Measurements from ENCODE around the gene SAP30L. TPM values are rescaled to one million over a fixed set of nuclear protein-coding genes. Genes with fewer than 3 reads are reported as not detected.

Gene SAP30L
- total RNA-seq, 2 experiments from 2014 or later, result 40.0 to 40.4 TPM

DNA sequence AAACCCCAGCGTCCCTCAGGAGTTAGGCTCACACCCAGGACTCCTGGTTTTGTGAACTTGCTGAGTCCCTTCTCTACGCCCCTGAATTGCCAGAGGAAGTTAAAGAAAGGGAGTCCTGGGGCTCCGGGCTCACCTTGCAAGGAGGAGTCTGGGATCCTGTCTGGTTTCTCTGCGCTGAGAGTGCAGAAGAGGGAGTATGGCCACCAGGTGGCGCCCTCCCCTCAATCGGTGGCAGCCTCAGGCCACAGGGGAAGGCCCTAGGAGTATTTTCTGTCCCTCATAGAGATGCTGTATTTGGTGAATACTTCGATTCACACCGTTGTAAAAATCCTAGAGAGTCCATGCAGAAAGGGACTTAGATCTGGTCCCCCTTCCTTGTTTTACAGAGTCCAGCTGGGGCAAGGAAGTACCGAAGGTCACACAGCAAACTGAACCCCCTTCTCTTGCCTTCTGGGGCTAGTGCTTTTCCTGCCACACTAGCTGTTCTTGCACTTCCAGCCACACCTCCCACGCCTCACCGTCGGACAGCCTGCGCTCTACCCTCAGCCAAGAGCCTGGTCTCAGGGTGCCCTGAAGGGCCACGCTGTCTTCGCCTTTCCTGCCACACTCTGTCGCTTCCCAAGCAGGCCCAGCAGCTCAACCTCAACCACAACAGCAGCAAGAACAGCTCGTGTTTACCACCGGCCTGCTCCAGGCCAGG is 22.0 kb downstream of the SAP30L start:
- Mint-ChIP-seq H3K9me3 (ENCODE audit: insufficient read depth) (no peaks in the 10 kb centered on the region), H3K27me3 (ENCODE audit: low read depth) (peaks cover 33% of the 10 kb centered on the region), H3K27ac (no peak overlapping the region), H3K4me3 (no peak overlapping the region), H3K36me3 (ENCODE audit: low read depth) (no peaks in the 10 kb centered on the region), H3K4me1 (ENCODE audit: low read depth) (no peaks in the 10 kb centered on the region)
- ATAC-seq (peak; percentile 98), DNase-seq (peak; percentile 82)
- ChIA-PET CTCF (interaction anchor here (0.6 to 3.1 kb wide), 20 partner anchors 8 to 493 kb away, joined by 3 to 19 read pairs (median 4); no protein-coding TSS in a partner anchor), POLR2A (no interaction called here)

DNA sequence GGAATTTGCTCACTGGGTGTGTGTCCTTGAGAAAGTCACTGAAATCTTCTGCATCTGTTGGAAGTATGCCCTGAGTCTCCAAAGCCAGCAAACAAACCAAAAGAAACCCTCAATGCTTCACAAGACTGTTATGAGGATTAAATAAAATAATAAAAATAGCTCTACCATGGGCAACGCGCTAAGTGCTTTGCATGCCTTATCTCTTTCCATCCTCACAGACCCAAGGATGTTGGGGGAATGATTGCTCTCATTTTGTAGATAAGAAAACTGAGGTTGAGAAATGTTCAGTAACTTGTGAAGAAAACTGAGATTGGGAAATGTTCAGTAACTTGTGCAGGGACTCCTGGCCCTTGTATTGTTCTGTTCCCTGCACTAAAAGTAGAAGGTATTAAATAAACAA is 24.3 kb downstream of the SAP30L start:
- no peak for ATAC-seq
- Mint-ChIP-seq H3K4me3 (no peak overlapping the region), H3K27me3 (ENCODE audit: low read depth) (peaks cover 55% of the 10 kb centered on the region), H3K4me1 (ENCODE audit: low read depth) (peaks cover 19% of the 10 kb centered on the region), H3K9me3 (ENCODE audit: insufficient read depth) (no peaks in the 10 kb centered on the region), H3K27ac (no peak overlapping the region), H3K36me3 (ENCODE audit: low read depth) (no peaks in the 10 kb centered on the region)
- POLR2A ChIA-PET, result no interaction called here
- CTCF ChIA-PET, result interaction anchor here (2.2 kb wide), 1 partner anchor 141 kb away, joined by 6 read pairs; no protein-coding TSS in a partner anchor
- DNase-seq, result no peak

DNA sequence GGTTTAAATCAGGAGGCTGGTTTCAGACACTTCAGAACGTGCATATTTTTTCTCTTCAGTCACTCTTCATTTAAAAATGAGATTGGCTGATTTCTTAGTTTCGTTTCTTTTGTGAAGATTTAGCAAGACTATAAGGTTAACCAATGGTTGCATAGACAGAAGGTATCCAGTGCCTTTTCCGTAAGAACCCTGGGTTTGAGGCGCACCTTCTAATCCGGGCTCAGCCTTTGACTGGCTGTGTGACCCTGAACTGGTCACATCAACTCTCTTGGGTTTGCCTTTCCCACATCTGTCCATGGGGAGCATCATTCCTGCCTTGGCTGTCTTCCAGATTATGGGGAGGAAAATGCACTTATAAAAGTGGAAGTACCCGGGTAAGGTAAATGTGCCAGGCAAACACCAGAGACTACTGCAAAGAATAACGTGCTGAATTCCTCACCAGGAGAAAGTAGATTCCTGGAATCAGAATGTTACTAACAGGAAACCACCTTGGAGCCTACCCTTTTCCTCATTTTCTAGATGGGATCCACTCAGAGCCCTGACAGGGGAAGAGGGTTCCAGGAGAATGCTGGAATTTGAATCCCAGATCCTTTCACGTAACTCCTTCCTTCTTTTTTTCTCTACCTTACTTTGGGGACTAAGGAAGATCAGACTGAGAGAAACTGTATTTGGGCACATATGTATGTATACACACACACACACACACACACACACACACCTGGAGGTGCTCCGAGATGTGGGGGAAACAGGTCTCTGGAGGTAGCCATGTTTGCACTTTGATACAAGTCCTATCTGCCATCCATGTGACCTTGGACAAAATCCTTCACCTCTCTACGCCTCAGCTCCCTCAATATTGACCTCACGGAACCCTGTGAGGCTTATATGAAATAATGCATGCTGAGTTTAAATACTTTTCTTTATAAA is 25.4 kb downstream of the SAP30L start:
- Mint-ChIP-seq H3K36me3 (ENCODE audit: low read depth) (no peaks in the 10 kb centered on the region), H3K4me1 (ENCODE audit: low read depth) (peaks cover 26% of the 10 kb centered on the region), H3K4me3 (no peak overlapping the region), H3K27me3 (ENCODE audit: low read depth) (peaks cover 61% of the 10 kb centered on the region), H3K27ac (no peak overlapping the region), H3K9me3 (ENCODE audit: insufficient read depth) (no peaks in the 10 kb centered on the region)
- ATAC-seq, result no peak
- ChIA-PET CTCF (interaction anchor here (1.0 to 2.2 kb wide), 3 partner anchors 8 to 140 kb away, joined by 3 to 6 read pairs (median 4); no protein-coding TSS in a partner anchor), POLR2A (no interaction called here)
- DNase-seq, result no peak

DNA sequence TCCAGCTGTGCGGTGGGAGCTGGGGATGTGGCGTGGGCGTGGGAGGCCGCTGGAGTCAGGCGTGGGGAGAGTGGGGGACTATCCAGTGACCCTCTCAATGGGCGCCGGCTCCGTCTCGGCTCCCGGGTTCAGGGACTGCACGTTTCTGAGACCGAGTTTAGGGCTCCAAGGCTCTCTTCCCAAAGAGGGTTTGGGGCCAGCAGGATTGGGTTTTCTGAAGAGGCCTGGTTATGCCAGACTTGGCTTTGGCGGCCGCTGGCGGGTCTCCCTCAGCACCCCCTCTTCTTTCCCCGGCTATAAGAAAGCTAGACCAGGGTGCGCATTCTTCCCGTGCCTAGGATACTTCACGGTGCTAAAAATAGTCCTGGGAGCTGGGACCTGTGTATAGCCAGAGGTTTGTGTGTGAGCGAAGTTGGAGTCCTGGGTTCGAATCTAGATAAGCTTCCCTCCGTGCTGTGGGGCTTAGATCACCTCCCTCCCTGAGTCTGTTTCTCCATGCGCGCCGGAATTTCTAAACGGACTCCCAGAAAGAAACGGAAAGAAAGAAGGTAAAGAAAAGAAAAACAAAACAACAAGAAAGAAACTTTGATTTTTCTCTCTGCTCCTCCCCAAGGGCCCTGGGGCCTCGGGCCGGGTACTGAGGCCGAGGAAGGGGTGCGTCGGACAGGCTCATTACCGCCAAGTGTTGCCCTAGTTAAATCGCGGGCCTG is 27.2 kb downstream of the SAP30L start:
- Mint-ChIP-seq H3K36me3 (ENCODE audit: low read depth) (no peaks in the 10 kb centered on the region), H3K27me3 (ENCODE audit: low read depth) (peaks cover 75% of the 10 kb centered on the region), H3K27ac (no peak overlapping the region), H3K9me3 (ENCODE audit: insufficient read depth) (no peaks in the 10 kb centered on the region), H3K4me3 (no peak overlapping the region), H3K4me1 (ENCODE audit: low read depth) (peaks cover 30% of the 10 kb centered on the region)
- POLR2A ChIA-PET, result no interaction called here
- no peak for DNase-seq
- CTCF ChIA-PET, result no interaction called here
- ATAC-seq, result no peak

DNA sequence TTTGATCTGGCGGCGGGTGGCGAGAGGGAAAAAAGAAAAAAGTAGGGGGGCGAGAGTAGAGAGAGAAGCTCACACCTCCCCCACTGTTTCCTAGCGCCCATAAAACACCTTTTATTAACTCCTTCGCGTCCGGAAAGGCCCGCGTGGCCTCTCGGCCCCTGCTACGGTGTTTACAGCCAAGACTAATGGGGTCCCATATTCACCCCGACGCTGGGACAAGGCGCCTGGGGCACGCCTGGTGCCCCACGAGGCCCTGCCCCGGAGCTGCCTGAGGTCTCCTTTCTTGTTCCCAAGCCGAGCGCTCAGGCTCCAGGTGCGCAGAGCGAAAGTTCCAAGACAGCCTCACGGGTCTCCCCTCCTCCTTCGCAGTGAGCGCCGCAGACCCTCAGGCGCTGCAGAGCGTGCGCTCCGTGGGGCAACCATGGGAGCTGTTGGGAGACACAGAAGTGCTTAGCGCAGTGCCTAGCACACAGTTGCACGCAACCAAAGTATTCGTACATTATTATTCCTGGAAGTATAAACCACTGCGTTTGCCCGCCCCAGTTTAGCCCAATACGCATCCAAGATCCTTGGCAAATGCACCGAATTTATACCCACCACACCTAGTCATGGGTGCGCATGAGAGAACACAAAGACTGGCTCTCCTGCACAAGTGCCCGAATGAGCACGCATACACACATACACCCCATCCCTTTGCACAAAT is 27.9 kb downstream of the SAP30L start:
- Mint-ChIP-seq H3K9me3 (ENCODE audit: insufficient read depth) (no peaks in the 10 kb centered on the region), H3K36me3 (ENCODE audit: low read depth) (no peaks in the 10 kb centered on the region), H3K27ac (no peak overlapping the region), H3K4me3 (no peak overlapping the region), H3K4me1 (ENCODE audit: low read depth) (peaks cover 30% of the 10 kb centered on the region), H3K27me3 (ENCODE audit: low read depth) (peaks cover 77% of the 10 kb centered on the region)
- ChIA-PET POLR2A (no interaction called here), CTCF (no interaction called here)
- DNase-seq (no peak), ATAC-seq (no peak)

DNA sequence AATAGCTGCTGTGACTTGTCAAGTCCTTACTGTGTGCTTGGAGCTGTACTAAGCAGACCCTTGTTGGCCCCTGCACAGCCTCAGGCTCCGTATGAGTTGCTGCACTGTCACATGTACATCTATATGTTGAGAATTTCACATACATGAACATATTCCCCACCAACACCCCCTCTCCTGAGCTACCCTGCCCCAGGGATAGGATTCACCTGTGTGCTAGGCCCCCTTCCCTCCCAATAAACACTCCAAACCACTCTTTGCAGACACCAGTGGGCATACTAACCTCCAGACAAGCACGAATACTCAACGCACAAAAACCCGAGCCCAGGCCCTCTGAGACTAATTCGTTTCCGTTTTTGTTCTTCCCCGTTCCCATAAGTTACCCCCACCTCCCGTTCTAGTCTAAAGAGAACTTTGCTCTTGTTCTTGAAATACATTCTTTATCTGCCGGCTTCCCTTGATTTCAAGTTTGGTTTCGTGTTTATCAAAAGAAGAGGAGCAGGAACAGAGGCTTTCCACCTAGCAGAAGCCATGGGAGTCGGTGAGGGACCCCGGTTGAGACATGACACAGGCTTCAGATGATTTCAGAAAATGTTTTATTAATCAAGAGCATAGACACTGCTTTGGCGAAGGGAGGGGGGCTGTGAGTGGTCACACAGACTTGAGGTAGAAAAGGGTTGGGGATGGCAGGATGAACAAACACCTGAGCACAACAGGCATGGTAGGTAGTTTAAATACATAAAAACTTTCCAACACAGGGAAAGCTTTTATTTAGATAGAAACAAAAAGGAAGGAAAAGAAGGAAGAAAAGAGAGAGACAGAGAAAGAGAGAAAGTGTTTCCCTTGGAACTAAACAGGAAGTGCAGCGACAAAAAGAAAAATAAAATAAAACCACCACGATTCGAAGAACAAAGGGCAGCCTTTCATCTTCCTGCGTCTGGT is 28.9 kb downstream of the SAP30L start:
- no peak for ATAC-seq
- no peak overlapping the region for H3K27ac Mint-ChIP-seq
- H3K9me3 Mint-ChIP-seq (ENCODE audit: insufficient read depth), result no peaks in the 10 kb centered on the region
- ChIA-PET POLR2A (interaction anchor here (0.5 kb wide), 1 partner anchor 184 kb away, joined by 3 read pairs; no protein-coding TSS in a partner anchor), CTCF (no interaction called here)
- H3K27me3 Mint-ChIP-seq (ENCODE audit: low read depth), result peaks cover 82% of the 10 kb centered on the region
- peaks cover 2% of the 10 kb centered on the region for H3K36me3 Mint-ChIP-seq (ENCODE audit: low read depth)
- peaks cover 30% of the 10 kb centered on the region for H3K4me1 Mint-ChIP-seq (ENCODE audit: low read depth)
- H3K4me3 Mint-ChIP-seq, result peak overlapping the region; percentile 28
- no peak for DNase-seq

DNA sequence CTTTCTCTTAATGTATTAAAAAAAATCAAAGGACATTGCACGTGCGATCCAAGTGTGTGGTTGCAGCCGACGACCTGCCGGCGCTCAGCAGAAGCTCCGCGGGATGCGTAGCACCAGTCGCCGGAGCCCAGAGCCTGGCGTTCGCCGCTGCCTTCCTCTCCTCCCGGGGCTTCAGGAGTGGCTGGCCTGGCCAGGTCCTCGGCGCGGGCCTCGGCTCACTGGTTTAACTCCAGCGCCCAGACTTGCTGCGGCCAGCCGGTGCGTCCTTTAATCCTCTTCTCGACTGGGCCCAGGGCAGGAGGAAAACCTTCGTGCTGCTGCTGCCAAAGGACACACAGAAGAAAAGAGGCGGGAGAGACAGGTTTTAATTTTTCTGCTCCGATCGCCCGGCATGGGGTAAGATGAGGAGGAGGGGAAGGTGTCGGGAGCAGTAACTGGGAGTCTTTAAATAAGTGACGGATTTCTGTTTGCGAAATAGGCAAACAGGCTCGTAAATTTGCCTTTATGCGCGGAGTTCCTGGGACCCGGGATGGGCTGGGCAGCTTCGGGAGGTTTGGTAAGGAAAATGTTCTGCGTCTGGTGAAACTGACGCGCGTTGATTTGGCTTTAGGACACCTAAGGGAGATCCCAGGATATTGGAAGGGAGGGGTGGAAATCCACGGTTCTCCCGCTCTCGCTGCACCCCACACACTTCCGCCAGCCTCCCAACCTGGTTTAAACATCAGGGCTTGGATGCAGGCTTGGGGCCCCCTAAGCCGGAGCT is 30.0 kb downstream of the SAP30L start:
- H3K36me3 Mint-ChIP-seq (ENCODE audit: low read depth), result peaks cover 2% of the 10 kb centered on the region
- no peaks in the 10 kb centered on the region for H3K9me3 Mint-ChIP-seq (ENCODE audit: insufficient read depth)
- H3K4me1 Mint-ChIP-seq (ENCODE audit: low read depth), result peaks cover 30% of the 10 kb centered on the region
- POLR2A ChIA-PET, result no interaction called here
- DNase-seq (no peak), ATAC-seq (no peak)
- peak overlapping the region; percentile 61 for H3K27ac Mint-ChIP-seq
- peaks cover 81% of the 10 kb centered on the region for H3K27me3 Mint-ChIP-seq (ENCODE audit: low read depth)
- peak overlapping the region; percentile 42 for H3K4me3 Mint-ChIP-seq
- CTCF ChIA-PET, result interaction anchor here (0.8 kb wide), 1 partner anchor 8 kb away, joined by 3 read pairs; no protein-coding TSS in a partner anchor

DNA sequence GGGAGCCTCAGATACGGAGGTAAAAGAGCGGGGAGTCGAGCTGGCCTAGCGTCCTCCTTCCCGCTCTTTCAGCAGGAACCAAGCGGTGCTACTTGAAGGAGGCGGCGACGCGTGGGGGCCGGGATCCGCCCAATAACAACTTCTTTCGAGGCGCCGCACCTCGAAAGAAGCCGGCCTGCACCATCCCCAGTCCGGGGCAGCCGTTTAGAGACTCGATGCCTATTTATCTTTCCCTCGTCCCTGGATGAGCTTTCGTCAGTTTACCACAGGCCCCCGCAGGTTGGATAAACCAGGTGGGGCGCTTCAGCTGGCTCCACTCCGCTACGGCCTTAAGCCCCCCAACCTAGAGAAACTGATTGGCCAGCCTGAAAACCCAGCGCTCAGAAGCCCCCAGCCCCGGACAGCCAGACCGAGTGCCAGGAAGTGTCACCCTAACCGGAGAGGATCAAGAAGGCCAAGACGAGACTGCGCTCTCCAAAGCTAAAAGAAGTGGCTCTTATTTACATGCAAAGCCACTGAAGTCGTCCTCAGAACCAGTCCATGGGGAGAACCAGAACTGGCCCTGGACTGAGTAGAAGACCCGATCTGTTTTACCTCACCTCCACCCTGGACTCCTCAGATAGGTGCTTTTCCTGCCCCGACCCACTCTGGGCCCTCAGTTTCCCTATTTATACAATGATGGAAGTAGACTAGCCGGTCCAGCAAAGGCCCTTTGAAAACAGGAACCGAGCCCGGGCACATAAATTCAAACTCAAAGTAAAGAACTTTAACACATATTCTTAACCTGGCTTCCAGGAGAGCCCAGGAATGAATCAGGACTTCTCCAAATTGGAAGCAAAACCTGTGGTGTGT is 30.8 kb downstream of the SAP30L start:
- peaks cover 30% of the 10 kb centered on the region for H3K4me1 Mint-ChIP-seq (ENCODE audit: low read depth)
- ATAC-seq (no peak), DNase-seq (no peak)
- ChIA-PET CTCF (interaction anchor here (0.8 kb wide), 1 partner anchor 8 kb away, joined by 3 read pairs; no protein-coding TSS in a partner anchor), POLR2A (no interaction called here)
- H3K36me3 Mint-ChIP-seq (ENCODE audit: low read depth), result peaks cover 2% of the 10 kb centered on the region
- no peak overlapping the region for H3K27ac Mint-ChIP-seq
- H3K4me3 Mint-ChIP-seq, result peak overlapping the region; percentile 13
- H3K27me3 Mint-ChIP-seq (ENCODE audit: low read depth), result peaks cover 81% of the 10 kb centered on the region
- no peaks in the 10 kb centered on the region for H3K9me3 Mint-ChIP-seq (ENCODE audit: insufficient read depth)

DNA sequence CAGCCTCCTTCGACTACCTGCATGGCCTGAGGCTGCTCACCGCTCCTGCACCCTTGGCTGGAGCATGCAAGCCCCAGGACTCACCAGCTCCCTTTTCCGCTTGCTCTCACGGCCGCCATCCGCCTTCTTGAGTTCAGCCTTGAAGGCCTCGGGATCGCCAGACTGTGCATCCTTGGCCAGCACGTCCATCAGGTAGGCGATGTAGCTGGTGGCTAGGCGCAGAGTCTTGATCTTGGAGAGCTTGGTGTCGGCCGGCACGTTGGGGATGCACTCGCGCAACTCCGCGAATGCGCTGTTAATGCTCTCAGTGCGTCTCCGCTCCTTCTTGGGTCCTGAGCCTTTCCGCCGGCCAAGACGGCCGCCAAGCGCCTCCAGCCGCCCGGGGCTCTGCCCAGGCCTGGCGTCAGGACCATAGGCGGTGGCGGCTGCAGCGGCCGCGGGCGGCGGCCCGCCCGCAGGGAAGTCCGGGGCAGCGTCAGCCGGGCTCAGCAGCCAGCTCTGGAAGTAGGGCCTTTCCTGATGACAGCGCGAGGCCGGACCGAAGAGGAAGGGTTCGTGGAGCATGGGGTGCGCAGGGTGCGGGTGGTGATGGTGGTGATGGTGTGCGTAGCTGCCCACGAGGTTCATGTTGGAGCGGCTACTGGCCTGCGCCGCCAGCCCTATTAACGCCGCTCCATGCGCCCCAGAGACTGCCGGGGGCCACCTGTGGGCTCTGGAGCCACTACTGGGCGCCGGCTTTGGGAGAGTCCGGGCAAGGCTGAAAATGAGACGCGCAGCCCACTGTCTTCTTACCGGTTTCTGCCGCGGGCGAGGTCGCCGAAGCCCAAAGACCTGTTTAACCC is 31.8 kb downstream of the SAP30L start:
- H3K27ac Mint-ChIP-seq, result peak overlapping the region; percentile 37
- CTCF ChIA-PET, result no interaction called here
- peaks cover 2% of the 10 kb centered on the region for H3K36me3 Mint-ChIP-seq (ENCODE audit: low read depth)
- H3K4me3 Mint-ChIP-seq, result peak overlapping the region; percentile 2
- POLR2A ChIA-PET, result no interaction called here
- no peak for ATAC-seq
- peaks cover 30% of the 10 kb centered on the region for H3K4me1 Mint-ChIP-seq (ENCODE audit: low read depth)
- H3K9me3 Mint-ChIP-seq (ENCODE audit: insufficient read depth), result no peaks in the 10 kb centered on the region
- peaks cover 89% of the 10 kb centered on the region for H3K27me3 Mint-ChIP-seq (ENCODE audit: low read depth)
- no peak for DNase-seq

Data from activated CD8-positive, alpha-beta T cell treated with anti-CD3 and anti-CD28 coated beads, Interleukin-2, amount 10 ng/mL, durations not matched to agents 7 days and 5 days (primary cell).